ENCODE results near the gene ITGA1.

Gene ITGA1

GRCh38 chr5:52772668-52773067 is 15.0 kb upstream of the ITGA1 start:
- no peak for DNase-seq (ENCODE audit: low spot score)

- no peak for DNase-seq (ENCODE audit: low spot score)
Observed at GRCh38 chr5:52773342-52773741, 14.4 kb upstream of the ITGA1 start.

- DNase-seq (ENCODE audit: low spot score), result no peak
Observed at GRCh38 chr5:52774005-52774410, 13.7 kb upstream of the ITGA1 start.

GRCh38 chr5:52776116-52776515 is 11.6 kb upstream of the ITGA1 start:
- peak; percentile 72 for DNase-seq (ENCODE audit: low spot score)

GRCh38 chr5:52777186-52777585 is 10.5 kb upstream of the ITGA1 start:
- DNase-seq (ENCODE audit: low spot score), result no peak

- DNase-seq (ENCODE audit: low spot score), result no peak
Observed at GRCh38 chr5:52778781-52779180, 8.9 kb upstream of the ITGA1 start.

- no peak for DNase-seq (ENCODE audit: low spot score)
Observed at GRCh38 chr5:52779213-52779612, 8.5 kb upstream of the ITGA1 start.

- no peak for DNase-seq (ENCODE audit: low spot score)
Observed at GRCh38 chr5:52783226-52783959, 4.3 kb upstream of the ITGA1 start.

GRCh38 chr5:52784737-52785136 is 3.0 kb upstream of the ITGA1 start:
- no peak for DNase-seq (ENCODE audit: low spot score)

GRCh38 chr5:52786391-52786790 is 1.3 kb upstream of the ITGA1 start:
- no peak for DNase-seq (ENCODE audit: low spot score)

- peak; percentile 63 for DNase-seq (ENCODE audit: low spot score)
Observed at GRCh38 chr5:52786949-52787599, 642 bp upstream of the ITGA1 start.

- DNase-seq (ENCODE audit: low spot score), result no peak
Observed at GRCh38 chr5:52788505-52788821, 747 bp downstream of the ITGA1 start.

GRCh38 chr5:52789378-52789777 is 1.7 kb downstream of the ITGA1 start:
- no peak for DNase-seq (ENCODE audit: low spot score)

- no peak for DNase-seq (ENCODE audit: low spot score)
Observed at GRCh38 chr5:52789851-52790250, 2.1 kb downstream of the ITGA1 start.

- no peak for DNase-seq (ENCODE audit: low spot score)
Observed at GRCh38 chr5:52791366-52791765, 3.6 kb downstream of the ITGA1 start.

GRCh38 chr5:52794519-52794918 is 6.8 kb downstream of the ITGA1 start:
- no peak for DNase-seq (ENCODE audit: low spot score)

- DNase-seq (ENCODE audit: low spot score), result no peak
Observed at GRCh38 chr5:52796031-52796430, 8.3 kb downstream of the ITGA1 start.

GRCh38 chr5:52796516-52797103 is 8.9 kb downstream of the ITGA1 start:
- no peak for DNase-seq (ENCODE audit: low spot score)

GRCh38 chr5:52798938-52799337 is 11.2 kb downstream of the ITGA1 start:
- DNase-seq (ENCODE audit: low spot score), result no peak

- peak; percentile 37 for DNase-seq (ENCODE audit: low spot score)
Observed at GRCh38 chr5:52799358-52799982, 11.8 kb downstream of the ITGA1 start.

GRCh38 chr5:52799983-52800393 is 12.3 kb downstream of the ITGA1 start:
- DNase-seq (ENCODE audit: low spot score), result peak; percentile 95

- DNase-seq (ENCODE audit: low spot score), result peak; percentile 58
Observed at GRCh38 chr5:52800394-52801213, 12.9 kb downstream of the ITGA1 start.

All from CD4-positive, alpha-beta T cell treated with Interleukin-15 for 4 hours (primary cell).